NCI-H345 (cell line): ENCODE measurements around the gene PLPPR2.
"Not testable (repeated sequence)": the region's sequence is repeated elsewhere in the genome, so short reads cannot be mapped to it uniquely, and the experiment has no call there.

Experiments used
- DNase-seq: peaks from one replicate; lab custom pipeline; 2025; lab: John Stamatoyannopoulos, UW

The PLPPR2 gene

DNA sequence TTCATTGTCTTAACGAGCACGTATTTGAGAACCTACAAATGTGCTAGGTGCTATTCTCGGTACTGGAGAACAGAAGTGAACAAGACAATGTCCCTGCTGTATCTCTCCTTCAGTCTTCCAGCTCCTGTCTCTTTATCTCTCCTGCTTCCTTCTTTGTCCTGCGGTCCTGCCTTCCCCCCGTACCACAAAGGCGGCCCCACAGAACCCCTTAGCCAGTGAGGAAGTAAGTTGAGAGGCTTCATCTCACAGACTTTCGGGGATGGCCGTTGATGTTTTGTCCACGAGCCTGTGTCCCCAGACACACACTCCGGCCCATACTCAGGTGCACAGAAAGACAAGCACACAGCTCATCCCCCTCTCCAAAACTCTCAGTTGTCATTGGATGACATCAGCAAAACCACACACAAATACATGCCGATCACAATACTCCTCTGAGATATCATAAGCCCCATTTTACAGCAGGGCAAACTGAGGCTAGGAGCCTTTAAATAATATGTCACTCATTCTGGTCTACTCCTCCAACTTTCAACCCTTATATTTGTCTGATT lies 18.7 kb downstream of the PLPPR2 start:
- no peak for DNase-seq

DNA sequence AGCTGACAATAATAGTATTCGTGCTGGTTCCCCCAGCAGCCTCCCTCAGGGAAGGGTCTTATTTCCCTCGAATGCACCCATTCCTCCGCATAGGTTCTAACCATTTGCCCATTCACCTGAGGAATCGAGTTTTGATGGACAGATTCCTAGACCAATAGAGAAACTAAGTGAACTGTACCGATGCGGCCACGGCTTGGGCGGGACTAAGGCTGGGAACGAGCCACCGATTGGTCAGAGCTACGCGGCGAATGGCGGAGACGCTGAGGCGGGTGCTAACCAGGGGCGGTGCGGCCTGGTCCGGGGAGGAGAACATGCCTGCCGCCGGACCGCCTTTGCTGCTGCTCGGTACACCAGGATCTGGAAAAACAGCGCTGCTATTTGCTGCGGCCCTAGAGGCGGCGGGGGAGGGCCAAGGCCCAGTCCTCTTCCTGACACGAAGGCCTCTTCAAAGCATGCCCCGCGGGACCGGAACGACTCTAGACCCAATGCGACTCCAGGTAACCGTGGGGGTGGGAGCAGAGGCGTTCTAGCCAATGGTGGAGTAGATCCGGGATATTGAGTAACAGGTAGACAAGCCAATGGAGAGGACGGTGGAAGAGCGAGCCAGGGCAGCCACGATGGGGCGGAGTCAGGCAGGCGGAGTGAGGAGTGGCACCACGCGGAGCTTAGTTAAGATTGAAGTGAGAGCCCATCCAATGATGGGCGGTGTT lies 19.4 kb downstream of the PLPPR2 start, which contains the start of gene SWSAP1:
Gene SWSAP1 (plus strand): TSS at position 234 of the 710 bp plus-strand sequence. CDS start 15 bp downstream, at position 249.
- DNase-seq: peak; percentile 90

DNA sequence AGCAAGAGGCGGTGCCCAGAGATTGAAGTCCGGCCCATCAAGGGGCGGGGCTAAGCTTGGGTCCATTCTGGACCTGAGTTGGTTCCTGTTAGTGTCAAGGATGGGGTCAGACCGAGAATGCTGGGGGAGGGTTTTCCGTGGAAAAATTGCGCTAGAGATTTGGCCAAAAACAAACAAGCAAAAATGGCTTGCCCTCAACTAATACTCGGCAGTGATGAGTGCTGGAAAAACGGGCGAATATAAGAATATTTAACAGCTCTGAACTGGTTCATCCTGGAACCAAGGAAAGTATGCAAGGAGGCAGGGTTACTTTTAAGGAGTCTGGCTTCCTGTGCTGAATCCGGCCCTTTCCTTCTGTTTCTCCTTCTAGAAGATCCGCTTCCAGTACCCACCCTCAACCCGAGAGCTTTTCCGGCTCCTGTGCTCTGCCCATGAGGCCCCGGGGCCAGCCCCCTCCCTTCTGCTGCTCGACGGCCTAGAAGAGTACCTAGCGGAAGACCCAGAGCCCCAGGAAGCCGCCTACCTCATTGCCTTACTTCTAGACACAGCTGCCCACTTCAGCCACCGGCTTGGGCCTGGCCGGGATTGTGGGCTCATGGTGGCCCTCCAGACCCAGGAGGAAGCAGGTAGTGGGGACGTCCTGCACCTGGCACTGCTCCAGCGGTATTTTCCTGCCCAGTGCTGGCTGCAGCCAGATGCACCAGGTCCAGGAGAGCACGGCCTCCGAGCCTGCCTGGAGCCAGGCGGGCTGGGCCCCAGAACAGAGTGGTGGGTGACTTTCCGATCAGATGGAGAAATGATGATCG lies 20.1 kb downstream of the PLPPR2 start:
- DNase-seq: no peak

DNA sequence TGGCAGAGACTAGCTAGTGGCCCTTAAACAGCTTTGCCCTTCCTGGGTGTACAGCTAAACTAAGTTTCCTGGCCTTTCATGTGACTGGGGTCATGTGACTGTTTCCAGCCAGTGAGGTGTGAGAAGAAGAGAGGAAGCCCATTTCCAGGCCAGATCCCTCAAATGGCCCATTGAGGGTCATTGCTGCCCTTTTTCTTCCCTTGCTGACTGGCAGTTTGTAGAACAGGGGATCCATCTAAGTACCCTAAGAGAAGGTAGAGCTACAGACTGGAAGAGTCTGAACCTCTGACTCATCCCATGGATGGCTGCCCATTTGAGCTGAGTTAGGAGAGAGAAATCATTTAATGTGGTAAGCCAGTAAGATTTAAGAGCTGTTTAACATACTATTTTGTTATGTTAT lies 22.0 kb downstream of the PLPPR2 start:
- DNase-seq: no peak

DNA sequence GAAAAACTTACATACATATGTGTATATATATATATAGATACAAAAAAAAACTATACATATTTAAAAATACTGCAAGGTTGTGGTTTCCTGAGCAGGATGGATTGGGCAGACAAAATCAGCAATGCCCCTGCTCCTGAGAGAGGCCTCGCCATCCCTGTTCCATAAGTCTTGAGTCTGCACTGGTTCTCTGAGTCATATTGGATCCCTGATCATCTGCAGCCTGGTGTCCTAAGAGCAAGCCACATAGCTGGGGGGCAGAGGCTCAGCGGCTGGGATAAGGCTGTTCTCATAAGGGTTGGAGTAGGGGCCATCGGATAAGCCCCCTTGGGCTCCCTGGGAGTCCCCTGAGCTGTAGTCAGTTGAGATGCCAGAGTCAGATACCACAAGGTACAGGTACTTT lies 22.5 kb downstream of the PLPPR2 start:
- no peak for DNase-seq

DNA sequence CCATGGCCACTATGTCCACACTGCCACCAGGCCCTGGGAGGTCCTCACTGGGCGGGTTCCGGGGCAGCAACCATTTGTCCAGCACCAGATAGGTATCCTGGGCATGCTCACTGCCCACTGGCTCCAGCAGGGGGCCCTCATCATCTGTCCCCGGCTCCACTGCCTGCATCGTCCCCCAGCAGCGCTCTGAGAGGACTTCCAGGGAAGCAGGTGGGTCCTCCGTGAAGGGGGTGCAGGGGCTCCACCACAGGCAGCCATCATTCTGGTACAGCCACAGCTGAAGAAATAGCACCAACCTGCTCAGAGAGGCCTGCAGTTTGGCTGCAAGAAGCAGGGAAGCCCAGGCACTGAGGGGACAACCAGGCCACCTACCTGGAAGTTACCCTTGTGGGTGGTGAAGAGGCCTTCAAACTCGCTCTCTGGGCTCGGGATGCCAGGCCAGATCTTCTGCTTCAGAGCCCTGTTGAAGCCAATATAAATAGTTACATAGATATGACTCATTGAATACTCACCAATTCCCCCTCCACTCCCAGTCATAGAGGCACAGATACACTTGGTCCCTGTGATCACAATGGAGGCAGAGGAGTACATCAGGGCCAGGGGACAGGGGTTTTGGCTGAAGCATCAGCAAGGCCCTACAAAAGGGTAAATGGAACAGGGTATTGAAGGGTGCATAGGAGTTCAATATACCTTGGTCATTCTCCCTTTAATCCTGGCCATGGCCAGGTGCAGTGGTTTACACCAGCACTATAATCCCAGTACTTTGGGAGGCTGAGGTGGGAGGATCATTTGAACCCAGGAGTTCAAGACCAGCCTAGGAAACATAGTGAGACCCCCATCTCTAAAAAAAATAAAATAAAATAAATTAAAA lies 23.3 kb downstream of the PLPPR2 start:
- peak; percentile 2 for DNase-seq

DNA sequence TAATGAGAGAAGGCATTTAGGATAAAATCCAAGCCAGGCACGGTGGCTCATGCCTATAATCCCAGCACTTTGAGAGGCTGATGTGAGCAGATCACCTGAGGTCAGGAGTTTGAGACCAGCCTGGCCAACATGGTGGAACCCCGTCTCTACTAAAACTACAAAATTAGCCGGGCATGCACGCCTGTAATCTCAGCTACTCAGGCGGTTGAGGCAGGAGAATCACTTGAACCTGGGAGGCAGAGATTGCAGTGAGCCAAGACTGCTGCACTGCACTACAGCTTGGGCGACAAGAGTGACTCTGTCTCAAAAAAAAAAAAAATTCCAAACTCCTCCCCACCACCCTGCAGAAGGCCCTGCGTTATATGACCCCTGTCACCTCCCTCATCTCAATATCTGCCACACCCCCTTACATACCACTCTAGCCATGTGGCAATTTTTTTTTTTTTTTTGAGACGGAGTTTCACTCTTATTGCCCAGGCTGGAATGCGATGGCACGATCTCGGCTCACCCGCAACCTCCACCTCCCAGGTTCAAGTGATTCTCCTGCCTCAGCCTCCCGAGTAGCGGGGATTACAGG lies 24.1 kb downstream of the PLPPR2 start:
- DNase-seq: not testable (repeated sequence)

DNA sequence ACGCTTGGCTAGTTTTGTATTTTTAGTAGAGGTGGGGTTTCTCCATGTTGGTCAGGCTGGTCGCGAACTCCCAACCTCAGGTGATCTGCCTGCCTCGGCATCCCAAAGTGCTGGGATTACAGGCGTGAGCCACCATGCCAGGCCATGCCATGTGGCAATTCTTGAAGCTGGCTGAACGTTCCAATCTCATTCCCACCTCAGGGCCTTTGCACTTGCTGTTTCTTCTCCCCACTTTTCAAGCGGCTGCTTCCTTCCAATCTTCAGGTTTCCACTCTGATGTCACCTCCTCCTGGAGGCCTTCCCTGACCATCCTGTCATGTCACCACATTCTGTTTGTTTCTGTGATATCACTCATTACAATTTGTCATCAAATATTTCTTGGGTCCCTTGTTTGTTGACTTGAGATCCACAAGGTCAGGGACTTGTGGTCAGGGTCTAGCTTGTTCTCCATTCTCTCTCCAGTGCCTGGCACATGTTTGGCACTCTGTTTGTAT lies 24.7 kb downstream of the PLPPR2 start:
- no peak for DNase-seq

DNA sequence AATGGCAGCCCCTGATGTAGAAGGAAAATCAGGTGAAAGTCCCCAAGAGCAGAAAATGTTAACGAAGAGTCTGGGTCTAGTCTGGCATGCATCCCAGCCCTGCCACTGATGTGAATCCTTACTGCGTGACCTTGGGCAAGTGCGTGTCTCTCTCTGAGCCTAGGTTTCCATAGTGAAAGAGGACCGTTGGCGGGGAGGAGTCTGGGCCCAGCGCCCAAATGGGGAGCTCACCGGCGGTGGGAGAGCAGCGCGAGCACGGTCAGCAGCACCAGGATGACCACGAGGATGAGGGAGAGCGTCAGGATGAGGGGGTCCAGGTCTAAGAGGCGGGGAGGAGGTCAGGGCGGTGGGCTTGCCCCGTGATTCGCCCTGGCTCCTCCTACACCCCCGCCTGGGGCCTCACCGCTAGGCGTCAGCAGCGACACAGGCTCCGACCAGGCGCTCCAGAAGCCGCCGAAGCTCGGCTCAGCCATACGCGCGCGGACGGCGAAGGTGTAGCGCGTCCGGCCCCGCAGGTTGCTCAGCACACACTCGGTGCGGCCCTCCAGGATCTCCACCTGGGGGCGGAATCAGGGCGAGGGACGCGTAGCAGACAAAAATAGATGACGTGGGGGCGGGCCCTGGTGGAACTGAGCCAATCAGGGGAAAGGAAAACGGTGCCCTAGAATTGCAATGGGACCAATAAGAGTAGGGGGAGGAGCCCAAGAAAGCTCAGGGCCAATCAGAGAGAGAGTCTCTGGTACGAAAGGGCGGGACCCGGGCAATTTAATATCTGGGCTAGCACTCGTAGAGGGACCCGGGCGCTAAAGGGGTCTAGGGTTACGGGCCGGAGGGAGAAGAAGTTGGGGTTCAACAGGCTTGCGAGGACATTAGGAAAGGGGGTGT lies 25.7 kb downstream of the PLPPR2 start:
- peak; percentile 85 for DNase-seq

DNA sequence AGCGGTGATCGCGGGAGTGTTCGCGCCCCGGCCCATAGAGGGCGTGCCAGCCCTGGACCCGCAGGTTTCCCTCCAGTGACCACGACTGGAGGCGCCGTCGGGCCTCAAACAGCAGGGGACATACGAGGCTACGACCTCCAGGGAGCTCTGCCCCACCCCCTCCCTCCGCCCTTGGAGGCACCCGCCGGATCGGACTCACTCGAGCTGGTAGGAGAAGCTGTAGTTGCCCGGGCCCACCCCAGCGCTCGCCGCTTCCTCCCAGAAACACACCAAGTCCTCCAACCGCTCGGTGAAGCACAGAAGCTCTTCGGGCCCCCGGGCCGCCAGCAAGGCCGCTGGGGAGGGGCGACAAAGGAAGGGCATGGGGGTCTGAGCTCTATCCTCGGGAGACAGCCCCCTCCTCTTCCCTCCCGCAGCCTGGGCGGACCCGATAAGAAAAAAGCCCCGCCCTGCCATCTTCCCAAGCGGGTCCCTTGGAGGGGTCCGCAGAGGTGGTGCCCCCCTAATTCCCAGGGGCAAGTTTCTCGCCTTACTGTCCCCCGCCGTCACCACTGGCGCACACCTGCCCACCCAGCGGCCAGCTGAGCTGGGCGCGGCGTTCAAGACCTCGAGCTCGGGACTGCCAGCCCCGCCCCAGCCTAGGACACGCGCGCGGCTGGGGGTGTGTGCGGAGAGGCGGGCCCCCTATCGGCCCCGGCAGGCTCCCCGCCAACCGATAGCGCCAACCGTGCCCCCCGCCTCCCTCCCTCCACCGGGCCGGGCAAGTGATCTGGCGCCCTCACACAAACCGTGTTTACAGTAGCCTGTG lies 27.9 kb downstream of the PLPPR2 start:
- peak; percentile 18 for DNase-seq

DNA sequence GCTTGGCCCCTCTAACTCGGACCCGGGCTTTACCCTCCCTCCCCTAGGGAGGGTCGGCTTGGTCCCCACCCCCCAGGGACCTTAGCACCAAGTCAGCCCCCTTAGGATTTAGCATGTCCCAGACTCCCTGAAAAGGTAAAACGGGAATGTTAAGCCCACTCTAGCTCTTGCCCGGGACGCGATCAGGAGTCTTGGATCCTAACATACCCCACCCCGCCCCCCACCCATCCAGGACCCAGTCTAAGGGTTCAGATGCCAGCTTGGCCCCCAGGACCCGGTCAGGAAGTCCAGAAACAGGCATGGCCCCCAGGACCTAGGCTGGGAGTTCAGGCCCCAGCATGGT lies 28.4 kb downstream of the PLPPR2 start:
- no peak for DNase-seq

DNA sequence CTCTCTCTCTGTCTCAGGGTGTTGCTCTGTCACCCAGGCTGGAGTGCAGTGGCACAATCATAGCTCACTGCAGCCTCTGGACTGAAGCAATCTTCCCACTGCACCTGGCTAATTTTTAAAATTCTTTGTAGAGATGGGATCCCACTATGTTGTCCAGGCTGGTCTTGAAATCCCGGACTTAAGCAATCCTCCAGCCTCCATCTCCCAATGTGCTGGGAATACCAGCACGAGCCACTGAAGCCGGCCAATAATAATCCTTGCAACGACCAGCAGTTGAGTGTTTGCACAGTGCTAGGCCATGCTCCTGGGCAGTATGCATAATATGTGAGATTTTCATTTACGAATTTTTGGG lies 29.5 kb downstream of the PLPPR2 start:
- DNase-seq: no peak

DNA sequence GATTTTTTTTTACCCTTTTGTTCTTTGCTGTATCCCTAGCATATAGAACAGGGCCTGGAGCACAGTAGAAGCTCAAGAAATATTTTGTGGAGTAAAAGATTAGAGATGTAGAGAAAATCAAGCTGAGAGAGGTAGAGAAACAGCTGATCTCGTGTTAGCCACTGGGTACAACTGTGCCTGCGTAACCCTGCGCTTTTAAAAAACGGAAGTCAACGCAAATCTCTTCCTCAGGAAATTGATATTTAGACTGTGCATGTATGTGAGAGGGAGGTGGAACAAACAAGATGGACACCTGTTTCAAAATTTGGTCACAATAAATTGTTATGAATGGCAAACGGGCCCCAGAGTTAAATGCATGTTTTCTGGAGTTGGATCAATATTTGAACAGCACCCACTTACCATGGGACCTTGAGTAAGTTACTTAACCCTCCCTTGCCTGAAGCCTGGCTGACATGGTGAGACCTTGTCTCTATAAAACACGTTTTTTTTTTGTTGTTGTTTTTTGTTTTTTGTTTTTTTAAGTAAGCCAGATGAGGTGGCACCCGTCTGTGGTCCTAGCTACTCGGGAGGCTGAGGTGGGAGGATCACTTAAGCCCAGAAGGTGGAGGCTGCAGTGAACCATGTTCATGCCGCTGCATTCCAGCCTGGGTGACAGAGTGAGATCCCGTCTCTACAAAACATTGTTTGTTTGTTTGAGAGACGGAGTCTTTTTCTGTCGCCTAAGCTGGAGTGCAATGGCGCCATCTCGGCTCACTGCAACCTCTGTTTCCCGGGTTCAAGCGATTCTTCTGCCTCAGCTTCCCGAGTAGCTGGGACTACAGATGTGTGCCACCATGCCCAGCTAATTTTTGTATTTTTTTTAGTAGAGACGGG lies 32.2 kb downstream of the PLPPR2 start:
- DNase-seq: no peak

DNA sequence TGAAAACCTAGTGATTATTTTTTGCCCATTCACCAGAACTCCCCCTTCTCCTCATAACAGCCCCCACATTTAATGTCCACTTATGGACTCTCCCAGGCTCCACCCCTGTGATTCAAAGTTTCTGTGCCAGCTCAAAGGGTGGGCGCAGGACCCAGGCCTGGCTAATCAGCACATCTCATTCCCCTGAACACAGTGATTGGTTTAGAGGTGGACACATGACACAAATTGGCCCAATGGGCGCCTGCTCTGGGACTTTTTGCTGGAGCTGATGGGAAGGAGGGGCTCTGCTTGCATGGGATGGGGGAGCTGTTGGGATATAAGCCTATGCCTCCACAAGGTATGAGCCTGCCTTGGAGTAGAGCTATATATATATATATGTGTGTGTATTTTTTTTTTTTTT lies 35.1 kb downstream of the PLPPR2 start:
- no peak for DNase-seq

DNA sequence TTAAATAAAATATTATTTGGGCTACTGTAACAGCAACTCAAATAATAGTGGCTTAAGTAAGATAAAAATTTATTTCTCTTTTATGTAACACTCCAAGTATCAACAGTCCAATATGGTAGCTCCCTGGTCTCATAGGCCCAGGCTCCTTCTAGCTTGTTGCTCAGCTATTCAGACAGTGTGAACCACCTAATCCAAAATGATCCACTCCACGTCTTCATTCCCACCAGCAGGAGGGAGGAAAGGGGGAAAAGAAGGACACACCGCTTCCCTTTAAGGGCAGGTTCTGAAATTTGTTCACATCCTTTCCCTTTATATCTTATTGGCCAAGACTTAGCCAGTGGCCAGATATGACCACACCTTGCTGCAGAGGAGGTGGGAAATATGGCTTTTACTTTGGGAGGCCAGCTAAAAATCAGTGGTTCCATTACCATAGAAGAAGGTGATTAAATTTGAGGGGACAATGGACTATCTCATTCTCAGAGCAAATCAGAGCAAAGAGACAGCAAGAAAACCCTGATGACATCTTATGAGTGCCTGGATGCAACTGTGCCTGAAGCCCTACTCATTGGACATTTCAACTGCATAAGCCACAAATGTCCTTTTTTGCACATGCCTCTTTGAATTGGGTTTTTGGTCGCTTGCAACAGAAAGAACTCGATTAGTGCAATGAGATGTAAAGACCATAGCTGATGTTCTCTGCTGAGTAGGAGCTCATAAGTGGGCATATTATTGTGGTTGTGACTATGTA lies 35.9 kb downstream of the PLPPR2 start:
- DNase-seq: no peak

DNA sequence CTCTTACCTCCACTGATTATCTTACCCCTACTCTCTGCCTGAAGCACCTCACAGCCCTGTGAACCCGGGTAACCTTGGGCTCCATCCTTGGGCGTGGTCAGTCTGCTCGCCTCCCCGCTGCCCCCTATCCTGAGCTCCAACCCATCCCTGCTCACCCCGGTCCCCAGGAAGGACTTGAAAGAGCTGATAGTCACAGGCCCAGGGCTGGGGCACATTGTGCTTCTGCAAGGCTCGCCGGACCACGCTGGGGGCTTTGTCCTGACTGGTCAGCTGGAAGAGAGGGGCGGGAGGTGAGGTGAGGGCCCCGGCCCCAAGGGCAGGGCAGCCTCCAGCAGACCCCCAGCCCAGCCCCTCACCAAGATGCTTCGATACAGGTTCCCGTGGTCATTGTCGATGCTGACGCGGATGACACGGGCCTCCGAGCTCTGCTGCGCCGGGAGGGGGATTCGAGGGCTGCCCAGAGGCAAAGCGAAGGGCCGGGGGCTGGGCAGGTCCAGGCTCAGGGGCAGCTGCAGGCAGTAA lies 41.9 kb downstream of the PLPPR2 start:
- DNase-seq: no peak

DNA sequence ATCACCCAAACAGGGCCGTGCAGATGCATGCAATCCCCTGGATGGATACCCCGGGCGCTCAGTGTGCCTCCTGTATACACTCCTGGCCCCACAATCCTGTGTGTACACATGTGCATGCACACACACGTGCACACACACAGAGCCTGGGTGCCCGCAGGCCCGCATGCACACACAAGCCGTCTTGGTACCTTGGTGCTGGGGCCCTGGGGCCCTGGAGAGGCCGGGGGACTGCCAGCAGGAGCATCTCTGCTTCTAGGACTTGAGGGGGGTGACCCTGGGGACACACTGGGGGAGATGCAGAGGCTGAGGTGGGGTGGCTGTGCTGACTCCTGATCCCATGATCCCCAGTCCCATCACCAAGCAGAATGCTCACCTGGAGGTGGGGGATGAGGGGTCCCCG lies 44.4 kb downstream of the PLPPR2 start:
- DNase-seq: no peak

DNA sequence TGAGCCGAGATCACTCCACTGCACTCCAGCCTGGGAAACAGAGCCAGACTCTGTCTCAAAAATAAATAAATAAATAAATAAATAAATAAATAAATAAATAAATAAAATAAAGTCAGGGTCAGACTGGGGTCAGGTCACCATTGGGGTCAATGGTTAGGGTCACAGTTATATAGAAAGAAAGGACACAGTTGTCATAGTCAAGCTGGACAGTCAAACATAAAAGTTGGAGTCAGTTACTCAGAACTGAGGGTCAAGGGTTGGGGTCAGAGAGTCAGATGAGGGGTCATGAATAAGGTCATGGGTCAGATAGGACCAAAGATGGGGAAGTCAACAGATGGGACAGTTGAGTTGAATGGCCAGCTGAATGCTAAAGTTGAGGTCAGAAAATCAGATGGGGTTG lies 45.6 kb downstream of the PLPPR2 start:
- no peak for DNase-seq
